Fibroblast of skin of right biceps (primary cell): Measurements from ENCODE around the gene ADAMTS16.
A peak's percentile ranks its signal among the peaks of the same experiment; 100 is the strongest.

Experiments
- DNase-seq: peaks from one replicate; pipeline ENCODE4 v3.0.0-alpha.2; 2013

ADAMTS16 gene

DNA sequence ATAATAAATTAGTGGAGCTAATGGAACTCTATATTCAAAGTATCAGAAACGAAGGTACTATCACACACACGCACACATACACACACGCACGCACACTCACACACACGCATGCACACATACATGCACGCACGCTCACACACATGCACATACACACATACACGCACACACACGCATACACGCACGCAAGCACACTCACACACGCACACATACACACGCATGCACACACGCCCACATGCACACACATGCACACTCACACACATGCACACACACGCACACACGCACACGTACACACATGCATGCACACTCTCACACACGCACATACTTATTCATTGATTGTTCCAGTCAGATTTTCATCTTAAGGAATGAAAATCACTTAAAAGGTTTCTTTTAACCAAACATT lies 212.5 kb downstream of the ADAMTS16 start:
- no peak for DNase-seq

DNA sequence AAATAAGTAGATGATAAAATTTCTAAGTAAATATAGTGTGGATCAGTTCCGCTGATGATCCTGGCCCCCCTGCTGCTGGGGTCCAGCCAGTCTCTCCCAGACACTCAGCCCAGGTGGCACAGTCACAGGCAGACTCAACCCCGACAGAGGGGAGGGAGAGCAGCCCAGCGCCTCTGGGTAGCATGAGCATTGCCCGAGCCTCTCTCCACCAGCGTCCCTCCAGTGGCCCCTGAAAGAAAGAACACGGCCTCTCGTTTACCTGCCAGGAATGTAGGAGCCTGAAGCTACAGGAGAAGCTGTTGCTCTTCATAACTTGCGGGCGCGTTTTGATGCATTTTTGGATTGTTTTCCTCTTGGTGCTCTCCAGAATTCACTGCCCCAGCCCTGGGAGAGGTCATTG lies 213.6 kb downstream of the ADAMTS16 start:
- no peak for DNase-seq

DNA sequence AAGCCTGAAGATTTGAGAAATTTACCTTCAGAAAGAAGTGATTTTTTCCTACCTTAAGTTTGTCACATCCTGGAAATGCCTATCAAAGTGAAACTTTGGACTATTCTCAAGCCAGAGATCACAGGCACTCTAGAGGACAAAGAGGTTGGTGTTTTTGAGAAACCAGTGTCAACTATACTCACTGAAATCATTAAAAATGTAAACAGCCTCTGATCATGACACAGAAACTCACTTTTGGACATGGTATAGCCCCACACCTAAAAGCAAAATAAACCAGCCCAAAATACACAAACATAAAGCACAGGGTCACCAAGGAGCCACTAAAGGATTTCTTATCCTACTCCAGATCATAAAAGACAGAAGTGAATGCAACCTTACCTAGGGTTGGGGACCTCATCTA lies 216.6 kb downstream of the ADAMTS16 start:
- DNase-seq = no peak

DNA sequence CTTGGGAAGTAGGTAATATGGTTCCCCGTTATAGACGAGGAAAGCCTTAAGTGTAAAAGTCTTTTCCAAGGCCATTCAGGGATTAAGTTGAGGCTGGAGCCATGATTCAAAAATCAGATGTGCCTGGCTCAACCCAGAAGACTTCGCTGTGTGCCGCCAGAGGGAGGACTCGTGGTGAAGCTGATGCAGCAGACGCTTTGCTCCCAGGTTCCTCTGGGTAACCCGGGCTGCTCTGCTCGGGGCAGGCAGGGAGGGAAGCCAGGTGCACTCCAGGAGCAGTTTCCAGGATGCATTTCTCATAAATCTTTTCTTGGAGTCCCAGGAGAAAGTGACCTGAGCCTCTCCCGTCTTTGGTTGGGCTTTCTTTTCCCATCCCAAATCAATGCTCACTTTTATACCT lies 219.5 kb downstream of the ADAMTS16 start:
- DNase-seq = no peak

DNA sequence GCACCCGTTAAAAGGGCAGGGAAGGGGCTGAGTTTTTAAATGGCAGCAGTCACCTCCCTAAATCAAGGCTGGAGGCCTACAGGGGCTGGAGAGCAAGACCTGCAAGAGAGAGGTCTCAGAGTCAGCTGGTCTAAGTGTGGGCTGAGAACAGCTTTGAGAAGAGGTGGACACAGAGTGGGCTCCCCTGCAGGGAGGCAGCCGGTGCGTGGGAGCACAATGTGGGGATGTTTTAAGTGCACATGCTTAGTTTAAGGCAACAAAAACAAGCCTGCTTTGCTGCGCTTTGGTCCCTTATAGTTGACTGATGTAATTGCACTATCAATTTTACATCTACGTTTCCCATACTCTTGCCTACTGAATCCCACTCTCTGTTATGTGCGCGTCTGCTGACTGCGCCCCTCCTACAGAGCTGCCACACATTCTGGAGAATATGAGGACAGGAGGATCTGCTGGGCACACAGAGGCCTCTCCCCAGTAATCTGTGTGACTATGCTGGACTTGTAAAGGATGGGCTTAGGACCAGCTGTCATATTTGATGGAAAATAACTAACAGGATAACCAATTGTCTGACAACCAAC lies 220.3 kb downstream of the ADAMTS16 start:
- no peak for DNase-seq

DNA sequence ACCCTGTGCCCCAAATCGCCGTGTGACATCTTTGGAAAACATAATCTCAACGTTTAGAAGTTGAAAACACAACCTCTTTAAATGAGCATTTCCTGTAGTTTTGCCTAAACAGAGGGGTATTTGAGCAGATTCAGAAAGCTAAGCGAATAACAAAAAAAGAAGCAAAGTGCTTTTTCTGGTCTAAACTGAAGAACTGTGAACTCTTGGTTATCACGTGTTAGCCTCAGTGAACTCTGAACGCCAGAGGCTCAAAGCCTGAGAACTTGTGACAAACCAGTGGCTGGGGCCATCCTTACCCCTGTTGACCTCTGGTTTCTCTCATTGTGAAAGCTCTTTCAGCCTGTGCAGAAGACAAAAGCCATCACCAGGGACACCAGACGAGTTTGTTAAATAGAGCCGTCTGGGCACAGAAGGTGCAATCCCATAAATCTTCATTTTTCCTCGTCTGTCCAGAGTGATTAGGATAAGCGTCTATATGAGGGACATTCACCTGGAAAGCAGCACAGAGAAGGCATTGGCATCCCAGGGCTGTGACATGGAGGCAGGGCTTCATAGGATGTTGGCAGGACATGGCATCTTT lies 220.9 kb downstream of the ADAMTS16 start:
- no peak for DNase-seq

DNA sequence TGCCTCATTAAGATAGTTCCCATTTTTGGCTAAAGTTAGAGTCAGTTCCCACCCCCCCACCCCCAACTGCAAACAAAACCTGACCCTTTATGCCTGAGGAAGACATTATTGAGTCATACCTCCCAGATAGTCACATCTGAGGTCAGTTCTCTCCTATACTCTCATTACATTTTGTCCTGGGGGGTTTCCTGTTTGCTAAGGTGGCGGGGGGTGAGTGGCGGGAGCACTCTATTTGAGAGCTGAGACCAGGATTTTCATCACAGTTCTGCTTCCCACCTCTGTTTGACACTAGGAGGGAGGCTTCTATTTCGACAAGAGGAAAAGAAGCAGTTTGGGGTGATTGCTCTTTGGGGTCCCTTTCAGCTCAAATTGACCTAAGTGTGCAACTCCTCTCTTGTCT lies 222.9 kb downstream of the ADAMTS16 start:
- DNase-seq = peak; percentile 33

DNA sequence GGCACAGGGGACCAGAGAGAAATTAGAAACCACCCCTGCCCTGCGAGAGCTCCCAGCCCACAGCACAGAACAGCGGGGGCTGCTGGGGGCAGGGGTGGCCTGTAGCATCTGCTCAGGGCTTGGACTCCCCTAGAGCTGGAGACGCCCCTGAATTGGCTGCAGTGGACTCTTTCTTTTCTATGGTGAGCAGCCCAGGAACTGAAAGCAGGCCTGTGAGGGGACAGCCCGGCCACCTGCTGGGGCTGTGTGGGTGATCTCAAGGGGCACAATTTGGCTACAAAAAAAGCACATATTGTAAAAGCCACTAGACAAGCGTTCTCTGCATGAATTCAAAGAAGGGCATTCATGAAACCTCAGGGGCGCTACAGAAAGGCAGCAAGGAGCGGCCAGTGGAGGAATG lies 224.8 kb downstream of the ADAMTS16 start:
- DNase-seq = no peak

DNA sequence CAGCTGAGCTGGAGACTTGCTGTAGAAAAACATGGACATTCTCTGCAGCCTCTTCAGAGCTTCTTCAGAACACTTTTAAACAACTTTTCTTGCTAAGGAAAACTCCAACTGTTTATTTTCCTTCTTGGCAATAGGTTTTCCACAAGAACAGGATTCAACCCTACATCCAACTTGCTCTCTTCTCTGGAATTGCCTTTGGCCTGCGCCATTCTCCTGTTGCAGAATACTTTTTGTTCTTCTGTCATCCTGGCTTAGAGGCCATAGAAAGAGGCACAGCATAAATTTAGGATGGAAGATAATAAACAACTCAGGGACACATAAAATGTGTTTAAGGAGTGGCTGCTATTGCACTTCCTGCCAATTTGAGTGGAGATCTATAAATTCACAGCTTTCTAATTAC lies 227.6 kb downstream of the ADAMTS16 start:
- no peak for DNase-seq

DNA sequence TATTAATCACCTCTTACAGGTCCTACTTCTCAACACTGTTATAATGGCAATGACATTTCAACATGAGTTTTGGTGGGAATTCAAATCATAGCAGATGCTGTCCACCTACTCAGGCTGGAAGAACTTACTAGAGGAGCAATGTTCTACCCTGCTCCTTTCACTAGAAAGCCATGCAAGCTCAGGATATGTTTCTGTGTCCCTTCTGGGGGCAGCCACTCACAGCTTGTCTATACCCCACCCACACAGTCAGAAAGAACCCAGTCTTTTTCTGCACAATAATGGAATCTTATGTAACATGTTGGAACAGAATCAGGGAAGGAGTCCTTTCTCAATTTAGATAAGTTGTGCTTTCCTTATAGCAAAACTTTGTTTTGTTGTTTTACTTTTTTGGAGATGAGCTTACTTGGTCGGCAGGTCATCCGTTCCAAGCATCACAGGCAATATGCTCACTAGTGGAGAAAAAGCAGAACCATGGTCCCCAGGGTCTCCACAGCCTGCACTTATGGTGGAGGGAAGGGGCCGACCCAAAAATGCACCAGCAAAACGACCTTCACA lies 229.0 kb downstream of the ADAMTS16 start:
- no peak for DNase-seq
